HepG2 (cell line): ENCODE data around the gene SUPT4H1. TPM values are rescaled to one million over a fixed set of nuclear protein-coding genes. Genes with fewer than 3 reads are reported as not detected.

Experiments used
- CBFB ChIP-seq: sonication (generic); formaldehyde crosslinking; IDR thresholded peaks from 2 replicates; pipeline ENCODE4 v1.4.0; 2020; ENCODE audit warnings: missing genetic modification reagents
- DR1 ChIP-seq: sonication (generic); formaldehyde crosslinking; IDR thresholded peaks from 2 replicates; pipeline ENCODE4 v1.8.0; 2021; ENCODE audit warnings: mild to moderate bottlenecking, missing genetic modification reagents, inconsistent platforms
- HNF4A ChIP-seq: sonication (generic); formaldehyde crosslinking; IDR thresholded peaks from 2 replicates; pipeline ENCODE4 v1.4.0; 2020; ENCODE audit warnings: missing genetic modification reagents
- IKZF1 ChIP-seq: fragments of 450-650 bp; IDR thresholded peaks from 2 replicates; pipeline ENCODE4 v1.7.1; 2016
- SP140L ChIP-seq: sonication (generic); formaldehyde crosslinking; IDR thresholded peaks from 2 replicates; pipeline ENCODE4 v1.4.0; 2020; ENCODE audit warnings: missing genetic modification reagents, borderline replicate concordance
- YEATS4 ChIP-seq: sonication (generic); formaldehyde crosslinking; IDR thresholded peaks from 2 replicates; pipeline ENCODE4 v1.4.0; 2020; ENCODE audit warnings: missing genetic modification reagents, borderline replicate concordance
- ZBTB7A ChIP-seq: sonication (generic); formaldehyde crosslinking; IDR thresholded peaks from 2 replicates; pipeline ENCODE4 v1.8.0; 2022; ENCODE audit warnings: mild to moderate bottlenecking, missing genetic modification reagents
- ZNF143 ChIP-seq: sonication (generic); formaldehyde crosslinking; IDR thresholded peaks from 2 replicates; pipeline ENCODE4 v1.4.0; 2020; ENCODE audit warnings: missing genetic modification reagents
- ZNF607 ChIP-seq: sonication (generic); formaldehyde crosslinking; IDR thresholded peaks from 2 replicates; pipeline ENCODE4 v1.5.1; 2020; ENCODE audit warnings: missing genetic modification reagents, mild to moderate bottlenecking, borderline replicate concordance
- polyA plus RNA-seq, 8 experiments: library from polyadenylated mRNA; depleted of rRNA in 3 of 8; stranded (reverse) in 7 of 8; unstranded in 1 of 8; fragments of >200 nt; fragmentation: Illumina TruSeq in 4 of 8; extraction: Trizol in 4 of 8; gene quantifications; 2 replicates each; pipeline versions ENCODE4 v1.2.1 to v1.2.3, GENCODE V29; 2011 to 2016; ENCODE audit warnings: low read depth in 4 of 8, missing spikeins in 1 of 8, mixed read lengths in 1 of 8; ENCODE audit not compliant: insufficient read depth in 1 of 8
- total RNA-seq, 5 experiments: library from RNA; depleted of rRNA; stranded (reverse); fragments of >200 nt; fragmentation: Illumina TruSeq; extraction: Trizol; gene quantifications; 2 replicates each; pipeline ENCODE4 v1.2.3, GENCODE V29; 2016; ENCODE audit warnings: low read depth in 1 of 5
- TF ChIP-seq, protein P1 (sequence below): sonication (generic); formaldehyde crosslinking; conservative IDR thresholded peaks from 2 replicates; pipeline ENCODE4 v1.4.0; 2020; ENCODE audit warnings: mild to moderate bottlenecking, missing genetic modification reagents, moderate library complexity
- TF ChIP-seq, protein P2 (sequence below): sonication (generic); formaldehyde crosslinking; IDR thresholded peaks from 2 replicates; pipeline ENCODE4 v1.4.0; 2020; ENCODE audit warnings: missing genetic modification reagents, borderline replicate concordance
- TF ChIP-seq, protein P3 (sequence below): sonication (generic); formaldehyde crosslinking; IDR thresholded peaks from 2 replicates; pipeline ENCODE4 v1.5.0; 2020; ENCODE audit warnings: mild to moderate bottlenecking, missing genetic modification reagents, moderate library complexity
- TF ChIP-seq, protein P4 (sequence below): sonication (generic); formaldehyde crosslinking; IDR thresholded peaks from 2 replicates; pipeline ENCODE4 v1.5.0; 2020; ENCODE audit warnings: mild to moderate bottlenecking, missing genetic modification reagents
- TF ChIP-seq, protein P5 (sequence below): IDR thresholded peaks from 2 replicates; pipeline ENCODE4 v1.6.1; 2016; ENCODE audit warnings: mild to moderate bottlenecking, missing biosample characterization, missing genetic modification reagents
- TF ChIP-seq, protein P6 (sequence below): sonication (generic); formaldehyde crosslinking; IDR thresholded peaks from 2 replicates; pipeline ENCODE4 v1.4.0; 2020; ENCODE audit warnings: missing genetic modification reagents, borderline replicate concordance

Gene SUPT4H1
- total and polyA plus RNA-seq, 2 of the 13 experiments (the other 11 are each of a cell fraction or from before 2014, with no cell fraction given) = 155 to 244 TPM

DNA sequence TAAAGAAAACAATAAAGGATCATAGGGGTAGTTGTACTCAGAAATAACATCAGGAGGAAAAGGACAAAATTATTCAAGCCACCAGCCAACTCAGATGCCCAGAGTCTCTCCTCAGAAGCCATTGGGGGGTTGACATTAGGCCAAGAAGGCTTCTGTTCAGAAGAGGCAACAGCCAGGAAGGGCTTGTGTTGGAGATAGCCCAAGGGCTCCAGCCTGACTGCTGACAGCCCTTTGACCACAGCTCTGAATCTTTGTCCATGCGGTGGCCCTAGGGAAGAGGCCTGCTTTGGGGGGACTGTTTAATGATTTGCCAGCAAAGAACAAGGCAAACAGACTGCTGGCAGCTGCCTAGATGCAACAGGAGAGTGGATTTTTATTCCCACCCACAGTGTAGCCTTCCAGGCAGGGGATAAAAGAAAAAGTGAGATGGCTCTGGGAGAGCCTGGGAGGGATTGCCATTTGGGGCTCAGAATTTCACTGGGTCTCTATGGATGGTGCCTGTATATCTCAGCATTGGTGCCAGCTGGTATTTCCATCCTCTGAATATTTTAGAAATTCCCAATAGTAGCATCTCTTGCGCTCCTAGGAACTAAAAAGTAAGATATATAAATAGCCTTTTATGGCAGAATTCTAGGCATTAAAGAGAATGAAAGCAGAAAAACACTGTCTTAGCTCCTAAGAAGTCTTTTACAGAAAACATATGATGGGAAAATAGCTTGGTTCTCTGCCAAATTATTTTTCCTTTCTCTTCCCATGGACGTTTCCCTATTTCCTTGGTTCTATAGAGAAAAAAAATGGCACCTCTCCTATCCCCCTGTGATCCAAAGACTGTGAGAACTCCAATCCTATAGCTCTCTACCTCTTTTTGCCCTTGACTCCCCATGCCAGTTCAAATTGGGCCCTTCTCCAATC is 29.4 kb upstream of the SUPT4H1 start (continued):
- TF ChIP-seq, protein P1, sequence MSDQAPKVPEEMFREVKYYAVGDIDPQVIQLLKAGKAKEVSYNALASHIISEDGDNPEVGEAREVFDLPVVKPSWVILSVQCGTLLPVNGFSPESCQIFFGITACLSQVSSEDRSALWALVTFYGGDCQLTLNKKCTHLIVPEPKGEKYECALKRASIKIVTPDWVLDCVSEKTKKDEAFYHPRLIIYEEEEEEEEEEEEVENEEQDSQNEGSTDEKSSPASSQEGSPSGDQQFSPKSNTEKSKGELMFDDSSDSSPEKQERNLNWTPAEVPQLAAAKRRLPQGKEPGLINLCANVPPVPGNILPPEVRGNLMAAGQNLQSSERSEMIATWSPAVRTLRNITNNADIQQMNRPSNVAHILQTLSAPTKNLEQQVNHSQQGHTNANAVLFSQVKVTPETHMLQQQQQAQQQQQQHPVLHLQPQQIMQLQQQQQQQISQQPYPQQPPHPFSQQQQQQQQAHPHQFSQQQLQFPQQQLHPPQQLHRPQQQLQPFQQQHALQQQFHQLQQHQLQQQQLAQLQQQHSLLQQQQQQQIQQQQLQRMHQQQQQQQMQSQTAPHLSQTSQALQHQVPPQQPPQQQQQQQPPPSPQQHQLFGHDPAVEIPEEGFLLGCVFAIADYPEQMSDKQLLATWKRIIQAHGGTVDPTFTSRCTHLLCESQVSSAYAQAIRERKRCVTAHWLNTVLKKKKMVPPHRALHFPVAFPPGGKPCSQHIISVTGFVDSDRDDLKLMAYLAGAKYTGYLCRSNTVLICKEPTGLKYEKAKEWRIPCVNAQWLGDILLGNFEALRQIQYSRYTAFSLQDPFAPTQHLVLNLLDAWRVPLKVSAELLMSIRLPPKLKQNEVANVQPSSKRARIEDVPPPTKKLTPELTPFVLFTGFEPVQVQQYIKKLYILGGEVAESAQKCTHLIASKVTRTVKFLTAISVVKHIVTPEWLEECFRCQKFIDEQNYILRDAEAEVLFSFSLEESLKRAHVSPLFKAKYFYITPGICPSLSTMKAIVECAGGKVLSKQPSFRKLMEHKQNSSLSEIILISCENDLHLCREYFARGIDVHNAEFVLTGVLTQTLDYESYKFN (CRISPR knock-in tag) = peak; percentile 99
- TF ChIP-seq, protein P2, sequence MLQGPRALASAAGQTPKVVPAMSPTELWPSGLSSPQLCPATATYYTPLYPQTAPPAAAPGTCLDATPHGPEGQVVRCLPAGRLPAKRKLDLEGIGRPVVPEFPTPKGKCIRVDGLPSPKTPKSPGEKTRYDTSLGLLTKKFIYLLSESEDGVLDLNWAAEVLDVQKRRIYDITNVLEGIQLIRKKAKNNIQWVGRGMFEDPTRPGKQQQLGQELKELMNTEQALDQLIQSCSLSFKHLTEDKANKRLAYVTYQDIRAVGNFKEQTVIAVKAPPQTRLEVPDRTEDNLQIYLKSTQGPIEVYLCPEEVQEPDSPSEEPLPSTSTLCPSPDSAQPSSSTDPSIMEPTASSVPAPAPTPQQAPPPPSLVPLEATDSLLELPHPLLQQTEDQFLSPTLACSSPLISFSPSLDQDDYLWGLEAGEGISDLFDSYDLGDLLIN (CRISPR knock-in tag) = no peak
- TF ChIP-seq, protein P3, sequence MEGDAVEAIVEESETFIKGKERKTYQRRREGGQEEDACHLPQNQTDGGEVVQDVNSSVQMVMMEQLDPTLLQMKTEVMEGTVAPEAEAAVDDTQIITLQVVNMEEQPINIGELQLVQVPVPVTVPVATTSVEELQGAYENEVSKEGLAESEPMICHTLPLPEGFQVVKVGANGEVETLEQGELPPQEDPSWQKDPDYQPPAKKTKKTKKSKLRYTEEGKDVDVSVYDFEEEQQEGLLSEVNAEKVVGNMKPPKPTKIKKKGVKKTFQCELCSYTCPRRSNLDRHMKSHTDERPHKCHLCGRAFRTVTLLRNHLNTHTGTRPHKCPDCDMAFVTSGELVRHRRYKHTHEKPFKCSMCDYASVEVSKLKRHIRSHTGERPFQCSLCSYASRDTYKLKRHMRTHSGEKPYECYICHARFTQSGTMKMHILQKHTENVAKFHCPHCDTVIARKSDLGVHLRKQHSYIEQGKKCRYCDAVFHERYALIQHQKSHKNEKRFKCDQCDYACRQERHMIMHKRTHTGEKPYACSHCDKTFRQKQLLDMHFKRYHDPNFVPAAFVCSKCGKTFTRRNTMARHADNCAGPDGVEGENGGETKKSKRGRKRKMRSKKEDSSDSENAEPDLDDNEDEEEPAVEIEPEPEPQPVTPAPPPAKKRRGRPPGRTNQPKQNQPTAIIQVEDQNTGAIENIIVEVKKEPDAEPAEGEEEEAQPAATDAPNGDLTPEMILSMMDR = peak; percentile 36
- TF ChIP-seq ZBTB7A (CRISPR knock-in tag) (no peak; the same call in 1 of the 2 replicates), SP140L (peak; percentile 45; the same call in 1 of the 2 replicates), ZNF607 (CRISPR knock-in tag) (no peak; the same call in 1 of the 2 replicates), ZNF143 (peak; percentile 40; the same call in 1 of the 2 replicates), YEATS4 (CRISPR knock-in tag) (peak; percentile 76; the same call in 1 of the 2 replicates), CBFB (CRISPR knock-in tag) (peak; percentile 90), DR1 (peak; percentile 83; the same call in 1 of the 2 replicates), HNF4A (CRISPR knock-in tag) (peak; percentile 91), IKZF1 (no peak)
- TF ChIP-seq, protein P4, sequence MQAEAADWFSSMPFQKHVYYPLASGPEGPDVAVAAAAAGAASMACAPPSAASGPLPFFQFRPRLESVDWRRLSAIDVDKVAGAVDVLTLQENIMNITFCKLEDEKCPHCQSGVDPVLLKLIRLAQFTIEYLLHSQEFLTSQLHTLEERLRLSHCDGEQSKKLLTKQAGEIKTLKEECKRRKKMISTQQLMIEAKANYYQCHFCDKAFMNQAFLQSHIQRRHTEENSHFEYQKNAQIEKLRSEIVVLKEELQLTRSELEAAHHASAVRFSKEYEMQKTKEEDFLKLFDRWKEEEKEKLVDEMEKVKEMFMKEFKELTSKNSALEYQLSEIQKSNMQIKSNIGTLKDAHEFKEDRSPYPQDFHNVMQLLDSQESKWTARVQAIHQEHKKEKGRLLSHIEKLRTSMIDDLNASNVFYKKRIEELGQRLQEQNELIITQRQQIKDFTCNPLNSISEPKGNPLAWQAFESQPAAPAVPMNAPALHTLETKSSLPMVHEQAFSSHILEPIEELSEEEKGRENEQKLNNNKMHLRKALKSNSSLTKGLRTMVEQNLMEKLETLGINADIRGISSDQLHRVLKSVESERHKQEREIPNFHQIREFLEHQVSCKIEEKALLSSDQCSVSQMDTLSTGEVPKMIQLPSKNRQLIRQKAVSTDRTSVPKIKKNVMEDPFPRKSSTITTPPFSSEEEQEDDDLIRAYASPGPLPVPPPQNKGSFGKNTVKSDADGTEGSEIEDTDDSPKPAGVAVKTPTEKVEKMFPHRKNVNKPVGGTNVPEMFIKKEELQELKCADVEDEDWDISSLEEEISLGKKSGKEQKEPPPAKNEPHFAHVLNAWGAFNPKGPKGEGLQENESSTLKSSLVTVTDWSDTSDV (CRISPR knock-in tag) = 0 out of 2 replicates have a peak, but pooled peaks have one; percentile 47
- TF ChIP-seq, protein P5, sequence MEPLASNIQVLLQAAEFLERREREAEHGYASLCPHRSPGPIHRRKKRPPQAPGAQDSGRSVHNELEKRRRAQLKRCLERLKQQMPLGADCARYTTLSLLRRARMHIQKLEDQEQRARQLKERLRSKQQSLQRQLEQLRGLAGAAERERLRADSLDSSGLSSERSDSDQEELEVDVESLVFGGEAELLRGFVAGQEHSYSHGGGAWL (CRISPR knock-in tag) = peak; percentile 69; the same call in 1 of the 2 replicates
- TF ChIP-seq, protein P6, sequence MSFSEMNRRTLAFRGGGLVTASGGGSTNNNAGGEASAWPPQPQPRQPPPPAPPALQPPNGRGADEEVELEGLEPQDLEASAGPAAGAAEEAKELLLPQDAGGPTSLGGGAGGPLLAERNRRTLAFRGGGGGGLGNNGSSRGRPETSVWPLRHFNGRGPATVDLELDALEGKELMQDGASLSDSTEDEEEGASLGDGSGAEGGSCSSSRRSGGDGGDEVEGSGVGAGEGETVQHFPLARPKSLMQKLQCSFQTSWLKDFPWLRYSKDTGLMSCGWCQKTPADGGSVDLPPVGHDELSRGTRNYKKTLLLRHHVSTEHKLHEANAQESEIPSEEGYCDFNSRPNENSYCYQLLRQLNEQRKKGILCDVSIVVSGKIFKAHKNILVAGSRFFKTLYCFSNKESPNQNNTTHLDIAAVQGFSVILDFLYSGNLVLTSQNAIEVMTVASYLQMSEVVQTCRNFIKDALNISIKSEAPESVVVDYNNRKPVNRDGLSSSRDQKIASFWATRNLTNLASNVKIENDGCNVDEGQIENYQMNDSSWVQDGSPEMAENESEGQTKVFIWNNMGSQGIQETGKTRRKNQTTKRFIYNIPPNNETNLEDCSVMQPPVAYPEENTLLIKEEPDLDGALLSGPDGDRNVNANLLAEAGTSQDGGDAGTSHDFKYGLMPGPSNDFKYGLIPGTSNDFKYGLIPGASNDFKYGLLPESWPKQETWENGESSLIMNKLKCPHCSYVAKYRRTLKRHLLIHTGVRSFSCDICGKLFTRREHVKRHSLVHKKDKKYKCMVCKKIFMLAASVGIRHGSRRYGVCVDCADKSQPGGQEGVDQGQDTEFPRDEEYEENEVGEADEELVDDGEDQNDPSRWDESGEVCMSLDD = peak; percentile 92
